Thyroid gland (tissue), 4 donors: ENCODE data around the gene BLCAP. TPM values are rescaled to one million over a fixed set of nuclear protein-coding genes. Genes with fewer than 3 reads are reported as not detected.

Experiments
- DNase-seq, 2 donors: peaks; one replicate each; pipeline ENCODE4 v3.0.0-alpha.2; 2019
- H3K27ac ChIP-seq, 3 donors: fragments of 200-600 bp; sonication (generic); 1 replicate in 2 of 3; 2 replicates in 1 of 3; pipeline ENCODE4 v1.5.1; 2016 to 2019; ENCODE audit warnings: mild to moderate bottlenecking in 1 of 3, moderate library complexity in 1 of 3
- H3K27me3 ChIP-seq: fragments of 200-600 bp; sonication (generic); one replicate; pipeline ENCODE4 v1.5.1; 2019
- H3K36me3 ChIP-seq, 2 donors: fragments of 200-600 bp; sonication (generic); one replicate each; pipeline ENCODE4 v1.5.1; 2016 to 2019
- H3K4me1 ChIP-seq, 2 donors: fragments of 200-600 bp; sonication (generic); one replicate each; pipeline ENCODE4 v1.5.1; 2017 to 2019
- H3K4me3 ChIP-seq, 3 donors: fragments of 200-600 bp; sonication (generic); replicated peaks in 1 of 3; 1 replicate in 2 of 3; 2 replicates in 1 of 3; pipeline ENCODE4 v1.5.1; 2016; ENCODE audit warnings: mild to moderate bottlenecking in 1 of 3
- H3K9me3 ChIP-seq: fragments of 200-600 bp; sonication (generic); one replicate; pipeline ENCODE4 v1.5.1; 2017
- CTCF ChIP-seq, 6 experiments: fragments of 200-600 bp in 3 of 6; fragments of 450-650 bp in 3 of 6; sonication (generic) in 3 of 6; IDR thresholded peaks; one replicate each; pipeline ENCODE4 v1.5.1; 2016 to 2019; ENCODE audit warnings: antibody characterized with exemption in 6 of 6, mild to moderate bottlenecking in 2 of 6, inconsistent platforms in 1 of 6, moderate library complexity in 1 of 6
- POLR2A ChIP-seq, 2 donors: fragments of 450-650 bp; IDR thresholded peaks; one replicate each; pipeline ENCODE4 v1.6.1; 2017; ENCODE audit warnings: antibody characterized with exemption in 2 of 2, mild to moderate bottlenecking in 2 of 2, moderate library complexity in 1 of 2
- WGBS, 2 donors: methylation state at CpG; one replicate each; pipeline ENCODE4 v1.1.5; 2017; 5-methylcytosine and 5-hydroxymethylcytosine counted together
- intact Hi-C: fragments of 100-400 bp; cut with DNase I; formaldehyde crosslinking; loops from one replicate; pipeline ENCODE4 v1.15.1; 2023
- total RNA-seq, 4 donors: library from RNA; depleted of rRNA; stranded (reverse); fragments of >200 nt; gene quantifications; one replicate each; pipeline ENCODE4 v1.2.3, GENCODE V29; 2016

BLCAP gene
- total RNA-seq, 4 donors from 2014 or later, result 56.6 to 80.3 (median 64.5) TPM

- Histone ChIP-seq H3K27ac (no peak overlapping the region), H3K4me3 (no peak overlapping the region), H3K27me3 (no peaks in the 10 kb centered on the region), H3K9me3 (no peaks in the 10 kb centered on the region), H3K4me1 (no peaks in the 10 kb centered on the region), H3K36me3 (no peaks in the 10 kb centered on the region)
- intact Hi-C loops, result loop anchor here (5.0 to 10.0 kb wide), 3 partner anchors 147 to 340 kb away; no protein-coding TSS in a partner anchor
- WGBS, 2 donors, result 58 to 60% methylated on average over 6 of the region's 6 CpGs
- TF ChIP-seq CTCF (IDR thresholded peaks at IDR 0.05), result peak; percentile 57 to 92 (median 86)
- TF ChIP-seq POLR2A (IDR thresholded peaks at IDR 0.05), result no peak
- peak; percentile 26 to 39 for DNase-seq
Measured at GRCh38 chr20:37534401-37535157, 6.9 kb upstream of the BLCAP start.

GRCh38 chr20:37533154-37533715 lies 5.6 kb upstream of the BLCAP start:
- H3K27me3 ChIP-seq, result no peaks in the 10 kb centered on the region
- intact Hi-C loops, result loop anchor here (5.0 to 10.0 kb wide), 2 partner anchors 261 to 338 kb away; no protein-coding TSS in a partner anchor

GRCh38 chr20:37531856-37532255 lies 4.2 kb upstream of the BLCAP start:
- no peaks in the 10 kb centered on the region for H3K36me3 ChIP-seq
- H3K27ac ChIP-seq, result no peak overlapping the region
- DNase-seq, result no peak
- H3K4me3 ChIP-seq, result no peak overlapping the region
- intact Hi-C loops, result loop anchor here (5.0 to 10.0 kb wide), 2 partner anchors 260 to 337 kb away; no protein-coding TSS in a partner anchor
- H3K4me1 ChIP-seq, result peaks cover 0 to 5% of the 10 kb centered on the region in 2 donors
- WGBS, 2 donors, result 85 to 88% methylated on average over 3 of the region's 3 CpGs
- H3K9me3 ChIP-seq, result no peaks in the 10 kb centered on the region
- TF ChIP-seq POLR2A (IDR thresholded peaks at IDR 0.05), result no peak
- no peak for TF ChIP-seq CTCF (IDR thresholded peaks at IDR 0.05)
- H3K27me3 ChIP-seq, result no peaks in the 10 kb centered on the region

More at GRCh38 chr20:37533154-37533715, 5.6 kb upstream of the BLCAP start:
- no peaks in the 10 kb centered on the region for H3K36me3 ChIP-seq
- TF ChIP-seq CTCF (IDR thresholded peaks at IDR 0.05), result no peak
- TF ChIP-seq POLR2A (IDR thresholded peaks at IDR 0.05), result no peak
- no peak overlapping the region for H3K27ac ChIP-seq
- WGBS, 2 donors, result 90% methylated on average over 2 of the region's 2 CpGs
- peaks cover 0 to 5% of the 10 kb centered on the region in 2 donors for H3K4me1 ChIP-seq
- H3K4me3 ChIP-seq, result no peak overlapping the region
- no peaks in the 10 kb centered on the region for H3K9me3 ChIP-seq
- no peak for DNase-seq

GRCh38 chr20:37530696-37531095 lies 3.0 kb upstream of the BLCAP start:
- no peak for DNase-seq
- WGBS, 2 donors, result 62 to 68% methylated on average over 2 of the region's 2 CpGs
- intact Hi-C loops, result loop anchor here (5.0 to 10.0 kb wide), 2 partner anchors 258 to 336 kb away; no protein-coding TSS in a partner anchor

More at GRCh38 chr20:37530696-37531095, 3.0 kb upstream of the BLCAP start:
- TF ChIP-seq POLR2A (IDR thresholded peaks at IDR 0.05), result no peak
- no peak for TF ChIP-seq CTCF (IDR thresholded peaks at IDR 0.05)
- peaks cover 10 to 14% of the 10 kb centered on the region in 2 donors for H3K4me1 ChIP-seq
- H3K4me3 ChIP-seq, result no peak overlapping the region
- no peaks in the 10 kb centered on the region for H3K27me3 ChIP-seq
- H3K9me3 ChIP-seq, result no peaks in the 10 kb centered on the region
- H3K36me3 ChIP-seq, result no peaks in the 10 kb centered on the region
- no peak overlapping the region for H3K27ac ChIP-seq
